ENCODE results near the gene MISP3.

DNA sequence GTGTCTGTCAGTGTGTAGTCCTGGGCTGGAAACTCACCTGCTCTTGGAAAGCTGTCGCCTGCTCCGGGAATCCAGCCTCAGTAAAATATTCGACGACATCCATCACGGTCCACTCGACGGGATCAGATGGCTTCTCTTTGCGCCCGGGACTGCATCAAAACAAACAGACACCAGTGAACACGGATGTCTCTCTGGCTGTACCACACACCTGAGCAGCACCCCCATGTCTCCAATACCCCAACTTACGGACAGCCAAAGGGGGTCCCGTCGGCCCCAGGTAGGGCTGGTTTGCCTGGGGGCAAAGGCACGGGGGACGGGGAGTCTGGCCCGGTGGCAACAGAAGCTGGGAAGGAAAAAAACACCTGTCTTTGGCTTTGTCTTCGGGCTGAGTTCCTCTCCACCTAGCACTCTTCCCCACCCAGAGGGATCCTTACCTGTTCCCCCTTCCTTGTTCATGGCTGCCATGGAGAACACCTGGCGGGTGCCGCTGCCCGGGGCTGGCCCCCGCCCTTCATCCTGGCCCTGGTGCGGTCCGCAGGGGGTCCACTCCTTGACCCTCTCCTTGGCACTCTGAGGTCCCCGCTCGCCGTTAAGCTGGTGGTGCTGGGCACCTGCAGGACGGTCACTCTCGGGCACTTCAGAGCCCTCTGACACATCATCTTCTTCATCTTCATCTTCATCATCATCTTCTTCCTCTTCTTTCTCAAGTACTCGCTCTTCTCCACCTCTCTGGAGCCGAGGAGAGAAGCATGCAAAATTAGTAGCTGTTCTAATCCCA is 16.2 kb downstream of the MISP3 start:
- TF ChIP-seq, protein P1, sequence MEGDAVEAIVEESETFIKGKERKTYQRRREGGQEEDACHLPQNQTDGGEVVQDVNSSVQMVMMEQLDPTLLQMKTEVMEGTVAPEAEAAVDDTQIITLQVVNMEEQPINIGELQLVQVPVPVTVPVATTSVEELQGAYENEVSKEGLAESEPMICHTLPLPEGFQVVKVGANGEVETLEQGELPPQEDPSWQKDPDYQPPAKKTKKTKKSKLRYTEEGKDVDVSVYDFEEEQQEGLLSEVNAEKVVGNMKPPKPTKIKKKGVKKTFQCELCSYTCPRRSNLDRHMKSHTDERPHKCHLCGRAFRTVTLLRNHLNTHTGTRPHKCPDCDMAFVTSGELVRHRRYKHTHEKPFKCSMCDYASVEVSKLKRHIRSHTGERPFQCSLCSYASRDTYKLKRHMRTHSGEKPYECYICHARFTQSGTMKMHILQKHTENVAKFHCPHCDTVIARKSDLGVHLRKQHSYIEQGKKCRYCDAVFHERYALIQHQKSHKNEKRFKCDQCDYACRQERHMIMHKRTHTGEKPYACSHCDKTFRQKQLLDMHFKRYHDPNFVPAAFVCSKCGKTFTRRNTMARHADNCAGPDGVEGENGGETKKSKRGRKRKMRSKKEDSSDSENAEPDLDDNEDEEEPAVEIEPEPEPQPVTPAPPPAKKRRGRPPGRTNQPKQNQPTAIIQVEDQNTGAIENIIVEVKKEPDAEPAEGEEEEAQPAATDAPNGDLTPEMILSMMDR (IDR thresholded peaks at IDR 0.05) = no peak
- TF ChIP-seq POLR2AphosphoS5 (IDR thresholded peaks at IDR 0.05) (no peak), POLR2A (IDR thresholded peaks at IDR 0.05) (no peak)
